Measurements from ENCODE around the gene ZFP28.
A peak's percentile ranks its signal among the peaks of the same experiment; 100 is the strongest.

ZFP28 gene

DNA sequence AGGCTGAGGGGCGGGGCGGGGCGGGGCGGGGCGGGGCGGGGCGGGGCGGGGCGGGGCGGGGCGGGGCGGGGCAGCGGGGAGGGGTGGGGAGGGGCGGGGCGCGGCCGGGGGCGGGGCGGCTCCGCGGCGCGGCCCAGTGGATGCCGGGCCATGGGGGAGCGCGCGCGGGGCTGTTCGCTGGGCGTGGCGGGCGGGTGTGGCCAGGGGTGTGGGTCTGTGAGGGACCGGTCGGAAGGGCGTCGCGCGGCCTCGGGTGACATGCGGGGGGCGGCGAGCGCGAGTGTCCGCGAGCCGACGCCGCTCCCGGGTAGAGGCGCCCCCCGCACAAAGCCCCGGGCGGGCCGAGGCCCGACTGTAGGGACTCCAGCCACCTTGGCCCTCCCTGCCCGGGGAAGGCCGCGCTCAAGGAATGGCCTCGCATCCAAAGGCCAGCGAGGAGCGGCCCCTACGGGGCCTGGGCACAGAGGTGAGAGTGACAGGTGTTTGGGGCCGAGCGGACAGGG, at the start of gene ZFP28:
Gene ZFP28 (plus strand): TSS at position 188 of the 503 bp plus-strand sequence. CDS start 71 bp downstream, at position 259.
- H3K79me2 ChIP-seq (ENCODE audit: control insufficient read depth, low read length): no peaks in the 10 kb centered on the region
- H3K27me3 ChIP-seq (ENCODE audit: control insufficient read depth, low read length): no peaks in the 10 kb centered on the region
- H3K4me3 ChIP-seq (ENCODE audit: low read length): peak within 1 kb of the TSS; percentile 85
- no peaks in the 10 kb centered on the region for H3K36me3 ChIP-seq (ENCODE audit: control insufficient read depth, low read length)
- no peaks in the 10 kb centered on the region for H3F3A ChIP-seq (ENCODE audit: control insufficient read depth, insufficient read depth)
- H3K4me1 ChIP-seq (ENCODE audit: control insufficient read depth, low read length): peaks cover 5% of the 10 kb centered on the region; the same call in 1 of the 2 replicates
- H4K20me1 ChIP-seq (ENCODE audit: control insufficient read depth, insufficient read depth, low read depth, low read length): no peaks in the 10 kb centered on the region
- no peaks in the 10 kb centered on the region for H3K9me2 ChIP-seq (replicated peaks; ENCODE audit: control insufficient read depth, low read length)
- H3K27ac ChIP-seq (ENCODE audit: low read depth, low read length): peak within 1 kb of the TSS; percentile 64
- peak within 1 kb of the TSS; percentile 64 for H3K4me2 ChIP-seq (ENCODE audit: low read length)
- H3K9me3 ChIP-seq (ENCODE audit: control insufficient read depth, insufficient read depth, low read length): peaks cover 32% of the 10 kb centered on the region
- TF ChIP-seq, protein P1, sequence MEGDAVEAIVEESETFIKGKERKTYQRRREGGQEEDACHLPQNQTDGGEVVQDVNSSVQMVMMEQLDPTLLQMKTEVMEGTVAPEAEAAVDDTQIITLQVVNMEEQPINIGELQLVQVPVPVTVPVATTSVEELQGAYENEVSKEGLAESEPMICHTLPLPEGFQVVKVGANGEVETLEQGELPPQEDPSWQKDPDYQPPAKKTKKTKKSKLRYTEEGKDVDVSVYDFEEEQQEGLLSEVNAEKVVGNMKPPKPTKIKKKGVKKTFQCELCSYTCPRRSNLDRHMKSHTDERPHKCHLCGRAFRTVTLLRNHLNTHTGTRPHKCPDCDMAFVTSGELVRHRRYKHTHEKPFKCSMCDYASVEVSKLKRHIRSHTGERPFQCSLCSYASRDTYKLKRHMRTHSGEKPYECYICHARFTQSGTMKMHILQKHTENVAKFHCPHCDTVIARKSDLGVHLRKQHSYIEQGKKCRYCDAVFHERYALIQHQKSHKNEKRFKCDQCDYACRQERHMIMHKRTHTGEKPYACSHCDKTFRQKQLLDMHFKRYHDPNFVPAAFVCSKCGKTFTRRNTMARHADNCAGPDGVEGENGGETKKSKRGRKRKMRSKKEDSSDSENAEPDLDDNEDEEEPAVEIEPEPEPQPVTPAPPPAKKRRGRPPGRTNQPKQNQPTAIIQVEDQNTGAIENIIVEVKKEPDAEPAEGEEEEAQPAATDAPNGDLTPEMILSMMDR (IDR thresholded peaks at IDR 0.05; ENCODE audit: low read depth, low read length, poor library complexity, severe bottlenecking): no peak
- TF ChIP-seq EZH2phosphoT487 (IDR thresholded peaks at IDR 0.05; ENCODE audit: borderline replicate concordance, low read length): no peak

GRCh38 chr19:56491399-56491798, 47.3 kb upstream of the ZFP28 start:
- H4K20me1 ChIP-seq (ENCODE audit: control insufficient read depth, insufficient read depth, low read depth, low read length): no peaks in the 10 kb centered on the region
- no peaks in the 10 kb centered on the region for H3K4me1 ChIP-seq (ENCODE audit: control insufficient read depth, low read length)
- H3K9me3 ChIP-seq (ENCODE audit: control insufficient read depth, insufficient read depth, low read length): peaks cover 3% of the 10 kb centered on the region; the same call in 1 of the 2 replicates
- H3K4me2 ChIP-seq (ENCODE audit: low read length): no peak overlapping the region
- TF ChIP-seq, protein P1 (IDR thresholded peaks at IDR 0.05; ENCODE audit: low read depth, low read length, poor library complexity, severe bottlenecking): no peak
- no peak for TF ChIP-seq EZH2phosphoT487 (IDR thresholded peaks at IDR 0.05; ENCODE audit: borderline replicate concordance, low read length)
- H3K27ac ChIP-seq (ENCODE audit: low read depth, low read length): no peak overlapping the region
- no peaks in the 10 kb centered on the region for H3F3A ChIP-seq (ENCODE audit: control insufficient read depth, insufficient read depth)
- no peaks in the 10 kb centered on the region for H3K79me2 ChIP-seq (ENCODE audit: control insufficient read depth, low read length)
- H3K9me2 ChIP-seq (replicated peaks; ENCODE audit: control insufficient read depth, low read length): no peaks in the 10 kb centered on the region; the same call in 1 of the 2 replicates
- H3K36me3 ChIP-seq (ENCODE audit: control insufficient read depth, low read length): no peaks in the 10 kb centered on the region
- H3K27me3 ChIP-seq (ENCODE audit: control insufficient read depth, low read length): no peaks in the 10 kb centered on the region
- H3K4me3 ChIP-seq (ENCODE audit: low read length): no peak overlapping the region

GRCh38 chr19:56504581-56504980, 34.2 kb upstream of the ZFP28 start:
- Histone ChIP-seq H3K27me3 (ENCODE audit: control insufficient read depth, low read length) (no peaks in the 10 kb centered on the region), H3K9me2 (replicated peaks; ENCODE audit: control insufficient read depth, low read length) (no peaks in the 10 kb centered on the region), H3K36me3 (ENCODE audit: control insufficient read depth, low read length) (no peaks in the 10 kb centered on the region), H3F3A (ENCODE audit: control insufficient read depth, insufficient read depth) (no peaks in the 10 kb centered on the region), H3K4me1 (ENCODE audit: control insufficient read depth, low read length) (no peaks in the 10 kb centered on the region), H3K4me3 (ENCODE audit: low read length) (no peak overlapping the region), H3K79me2 (ENCODE audit: control insufficient read depth, low read length) (no peaks in the 10 kb centered on the region), H3K4me2 (ENCODE audit: low read length) (no peak overlapping the region), H4K20me1 (ENCODE audit: control insufficient read depth, insufficient read depth, low read depth, low read length) (no peaks in the 10 kb centered on the region), H3K27ac (ENCODE audit: low read depth, low read length) (no peak overlapping the region), H3K9me3 (ENCODE audit: control insufficient read depth, insufficient read depth, low read length) (peaks cover 26% of the 10 kb centered on the region; the same call in 1 of the 2 replicates)
- no peak for TF ChIP-seq EZH2phosphoT487 (IDR thresholded peaks at IDR 0.05; ENCODE audit: borderline replicate concordance, low read length)
- TF ChIP-seq, protein P1 (IDR thresholded peaks at IDR 0.05; ENCODE audit: low read depth, low read length, poor library complexity, severe bottlenecking): no peak
